ENCODE measurements around the gene DCP1B. TPM values are rescaled to one million over a fixed set of nuclear protein-coding genes. Genes with fewer than 3 reads are reported as not detected.

DCP1B gene
- total and polyA plus RNA-seq, 2 experiments from 2014 or later, result 16.5 to 18.1 TPM

- H3F3A ChIP-seq (ENCODE audit: insufficient read depth), result no peaks in the 10 kb centered on the region
- in situ Hi-C loops (cut with MboI), result no loop called here
- H3K4me2 ChIP-seq (ENCODE audit: unreplicated experiment), result no peak overlapping the region
- H4K20me1 ChIP-seq (ENCODE audit: insufficient read depth), result no peaks in the 10 kb centered on the region
- H3K4me3 ChIP-seq, result no peak overlapping the region
- H3K9me3 ChIP-seq (ENCODE audit: low read depth), result no peaks in the 10 kb centered on the region
- no peaks in the 10 kb centered on the region for H3K36me3 ChIP-seq (ENCODE audit: low read depth)
- H2AFZ ChIP-seq, result no peak overlapping the region
- no peaks in the 10 kb centered on the region for H3K4me1 ChIP-seq (ENCODE audit: insufficient read depth)
- DNase-seq, result no peak
- H3K79me2 ChIP-seq (ENCODE audit: insufficient read depth), result no peaks in the 10 kb centered on the region
- H3K27me3 ChIP-seq (replicated peaks; ENCODE audit: insufficient read depth), result peaks cover 16% of the 10 kb centered on the region; the same call in 1 of the 2 replicates
- H3K27ac ChIP-seq, result no peak overlapping the region
- TF ChIP-seq EZH2 (IDR thresholded peaks at IDR 0.05; ENCODE audit: insufficient read depth, poor library complexity, severe bottlenecking) (no peak), EZH2phosphoT487 (IDR thresholded peaks at IDR 0.05; ENCODE audit: insufficient read depth, low read depth) (no peak)
- 65 to 69% methylated on average over 18 of the region's 18 CpGs for WGBS, 2 experiments (ENCODE audit: low coverage in 1 of 2, low lambda C conversion rate in 2 of 2, missing lambda C conversion rate in 2 of 2)
- H3K9ac ChIP-seq, result no peak overlapping the region
- no peaks in the 10 kb centered on the region for H3K9me2 ChIP-seq (ENCODE audit: insufficient read depth)
Observed at GRCh38 chr12:1915082-1915968, 88.9 kb downstream of the DCP1B start.

GRCh38 chr12:1914114-1914911 lies 89.9 kb downstream of the DCP1B start:
- Histone ChIP-seq H3F3A (ENCODE audit: insufficient read depth) (no peaks in the 10 kb centered on the region), H3K36me3 (ENCODE audit: low read depth) (no peaks in the 10 kb centered on the region), H3K9me3 (ENCODE audit: low read depth) (no peaks in the 10 kb centered on the region), H4K20me1 (ENCODE audit: insufficient read depth) (no peaks in the 10 kb centered on the region), H3K9me2 (ENCODE audit: insufficient read depth) (no peaks in the 10 kb centered on the region), H3K27ac (no peak overlapping the region), H3K4me2 (ENCODE audit: unreplicated experiment) (no peak overlapping the region), H3K4me1 (ENCODE audit: insufficient read depth) (no peaks in the 10 kb centered on the region), H2AFZ (no peak overlapping the region), H3K4me3 (no peak overlapping the region), H3K79me2 (ENCODE audit: insufficient read depth) (no peaks in the 10 kb centered on the region), H3K9ac (no peak overlapping the region), H3K27me3 (replicated peaks; ENCODE audit: insufficient read depth) (peaks cover 13% of the 10 kb centered on the region; the same call in 1 of the 2 replicates)
- TF ChIP-seq EZH2phosphoT487 (IDR thresholded peaks at IDR 0.05; ENCODE audit: insufficient read depth, low read depth) (no peak), EZH2 (IDR thresholded peaks at IDR 0.05; ENCODE audit: insufficient read depth, poor library complexity, severe bottlenecking) (no peak)
- 48 to 54% methylated on average over 16 to 17 of the region's 17 CpGs for WGBS, 2 experiments (ENCODE audit: low coverage in 1 of 2, low lambda C conversion rate in 2 of 2, missing lambda C conversion rate in 2 of 2)
- in situ Hi-C loops (cut with MboI), result no loop called here
- DNase-seq, result no peak

GRCh38 chr12:1913377-1914113 lies 90.7 kb downstream of the DCP1B start:
- Histone ChIP-seq H3K4me2 (ENCODE audit: unreplicated experiment) (no peak overlapping the region), H3F3A (ENCODE audit: insufficient read depth) (no peaks in the 10 kb centered on the region), H3K36me3 (ENCODE audit: low read depth) (no peaks in the 10 kb centered on the region), H3K4me1 (ENCODE audit: insufficient read depth) (no peaks in the 10 kb centered on the region), H3K9ac (no peak overlapping the region), H3K79me2 (ENCODE audit: insufficient read depth) (no peaks in the 10 kb centered on the region), H2AFZ (no peak overlapping the region), H3K27me3 (replicated peaks; ENCODE audit: insufficient read depth) (peaks cover 13% of the 10 kb centered on the region; the same call in 1 of the 2 replicates), H3K9me3 (ENCODE audit: low read depth) (no peaks in the 10 kb centered on the region), H3K27ac (no peak overlapping the region), H3K9me2 (ENCODE audit: insufficient read depth) (no peaks in the 10 kb centered on the region), H4K20me1 (ENCODE audit: insufficient read depth) (no peaks in the 10 kb centered on the region), H3K4me3 (no peak overlapping the region)
- 48 to 60% methylated on average over 12 of the region's 12 CpGs for WGBS, 2 experiments (ENCODE audit: low coverage in 1 of 2, low lambda C conversion rate in 2 of 2, missing lambda C conversion rate in 2 of 2)
- no peak for DNase-seq
- in situ Hi-C loops (cut with MboI), result no loop called here
- TF ChIP-seq EZH2phosphoT487 (IDR thresholded peaks at IDR 0.05; ENCODE audit: insufficient read depth, low read depth) (no peak), EZH2 (IDR thresholded peaks at IDR 0.05; ENCODE audit: insufficient read depth, poor library complexity, severe bottlenecking) (no peak)
